ENCODE results near the gene KRTAP4-7.
"Not testable (repeated sequence)": the region's sequence is repeated elsewhere in the genome, so short reads cannot be mapped to it uniquely, and the experiment has no call there.

KRTAP4-7 gene

GRCh38 chr17:41108728-41109386 is 24.9 kb downstream of the KRTAP4-7 start:
- not testable (repeated sequence) for DNase-seq (ENCODE audit: low read depth)

GRCh38 chr17:41111151-41111885 is 27.4 kb downstream of the KRTAP4-7 start:
- DNase-seq (ENCODE audit: low read depth), result no peak

GRCh38 chr17:41116297-41116696 is 32.3 kb downstream of the KRTAP4-7 start:
- no peak for DNase-seq (ENCODE audit: low read depth)

GRCh38 chr17:41117846-41118386 is 34.0 kb downstream of the KRTAP4-7 start, which contains the start of gene KRTAP4-11:
Gene KRTAP4-11 (minus strand): TSS chr17:41118373. CDS start chr17:41118315, 58 bp downstream.
- not testable (repeated sequence) for DNase-seq (ENCODE audit: low read depth)

GRCh38 chr17:41118721-41119120 is 34.8 kb downstream of the KRTAP4-7 start:
- no peak for DNase-seq (ENCODE audit: low read depth)

- not testable (repeated sequence) for DNase-seq (ENCODE audit: low read depth)
Observed at GRCh38 chr17:41119696-41120690, 36.0 kb downstream of the KRTAP4-7 start.

- DNase-seq (ENCODE audit: low read depth), result no peak
Observed at GRCh38 chr17:41121742-41122141, 37.8 kb downstream of the KRTAP4-7 start.

GRCh38 chr17:41123292-41123990 is 39.5 kb downstream of the KRTAP4-7 start:
- not testable (repeated sequence) for DNase-seq (ENCODE audit: low read depth)

- not testable (repeated sequence) for DNase-seq (ENCODE audit: low read depth)
Observed at GRCh38 chr17:41123991-41124371, 40.0 kb downstream of the KRTAP4-7 start, which contains the start of gene KRTAP4-12. Gene KRTAP4-12 (minus strand): TSS chr17:41124182. CDS start chr17:41124122, 60 bp downstream.

- DNase-seq (ENCODE audit: low read depth), result no peak
Observed at GRCh38 chr17:41125064-41125463, 41.1 kb downstream of the KRTAP4-7 start.

GRCh38 chr17:41126412-41126811 is 42.5 kb downstream of the KRTAP4-7 start:
- DNase-seq (ENCODE audit: low read depth), result no peak

GRCh38 chr17:41127371-41127770 is 43.4 kb downstream of the KRTAP4-7 start:
- no peak for DNase-seq (ENCODE audit: low read depth)

GRCh38 chr17:41131979-41132378 is 48.0 kb downstream of the KRTAP4-7 start:
- no peak for DNase-seq (ENCODE audit: low read depth)

- DNase-seq (ENCODE audit: low read depth), result no peak
Observed at GRCh38 chr17:41133880-41134735, 50.2 kb downstream of the KRTAP4-7 start.
